Nucleus accumbens (tissue), 56 donors: ENCODE measurements around the gene PHKA2.

Source experiments
- DNase-seq, 56 donors: peaks; one replicate each; lab custom pipeline; 2025; lab: John Stamatoyannopoulos, UW

The PHKA2 gene

DNA sequence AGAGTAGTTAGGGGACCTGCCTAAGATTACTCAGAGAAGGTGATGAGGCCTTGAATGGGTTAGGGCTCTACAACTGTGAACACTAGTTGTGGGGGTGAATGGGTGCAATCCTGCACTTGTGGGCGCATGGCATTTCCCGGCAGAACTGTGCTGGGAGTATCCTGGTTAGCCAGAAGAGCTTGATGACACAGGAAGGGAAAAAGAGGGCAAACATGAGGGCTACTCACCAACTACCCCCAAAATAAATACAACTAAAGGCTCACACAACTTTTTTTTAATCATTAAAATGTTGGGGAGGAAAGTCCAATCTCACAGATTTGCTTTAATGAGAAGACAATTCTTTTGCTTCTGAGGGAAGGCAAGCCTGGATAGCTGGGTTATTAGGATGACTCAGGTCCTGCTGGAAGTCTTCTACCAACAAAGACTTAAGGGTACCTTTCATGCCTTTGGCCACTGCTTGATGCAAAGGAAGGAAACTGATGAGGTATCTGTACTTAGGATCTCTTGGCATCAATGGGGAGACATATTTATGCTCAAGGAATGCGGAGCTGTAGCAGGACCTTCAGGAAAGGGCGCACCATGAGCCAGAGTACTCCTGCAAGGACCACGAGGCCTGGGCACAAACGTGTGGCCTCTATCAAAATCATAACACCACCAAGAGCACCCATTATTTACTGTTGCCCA lies 2.6 kb downstream of the PHKA2 start:
- DNase-seq = no peak

DNA sequence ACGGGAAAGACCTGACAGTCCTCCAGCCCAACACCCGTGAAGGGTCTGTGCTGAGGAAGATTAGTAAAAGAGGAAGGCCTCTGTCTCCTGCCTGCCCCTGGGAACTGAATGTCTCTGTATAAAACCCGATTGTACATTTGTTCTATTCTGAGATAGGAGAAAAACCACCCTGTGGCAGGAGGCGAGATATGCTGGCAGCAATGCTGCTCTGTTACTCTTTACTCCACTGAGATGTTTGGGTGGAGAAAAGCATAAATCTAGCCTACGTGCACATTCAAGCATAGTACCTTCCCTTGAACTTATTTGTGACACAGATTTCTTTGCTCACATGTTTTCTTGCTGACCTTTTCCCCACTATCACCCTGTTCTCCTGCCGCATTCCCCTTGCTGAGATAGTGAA lies 3.7 kb downstream of the PHKA2 start:
- DNase-seq = peak in 3 of 56 donors; percentile 0 to 12 (median 0)

DNA sequence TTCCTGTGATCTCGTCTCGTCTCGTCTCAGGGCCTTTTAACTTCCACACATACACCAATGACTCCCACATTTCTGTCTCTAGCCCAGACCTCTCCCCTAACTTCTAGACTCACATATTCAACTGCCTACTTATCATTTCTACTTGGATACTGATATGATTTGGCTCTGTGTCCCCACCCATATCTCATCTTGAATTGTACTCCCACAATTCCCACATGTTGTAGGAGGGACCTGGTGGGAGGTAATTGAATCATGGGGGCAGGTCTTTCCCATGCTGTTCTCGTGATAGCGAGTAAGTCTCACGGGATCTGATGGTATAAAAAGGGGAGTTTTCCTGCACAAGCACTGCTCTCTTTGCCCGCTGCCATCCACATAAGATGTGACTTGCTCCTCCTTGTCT lies 8.9 kb downstream of the PHKA2 start:
- DNase-seq = no peak

DNA sequence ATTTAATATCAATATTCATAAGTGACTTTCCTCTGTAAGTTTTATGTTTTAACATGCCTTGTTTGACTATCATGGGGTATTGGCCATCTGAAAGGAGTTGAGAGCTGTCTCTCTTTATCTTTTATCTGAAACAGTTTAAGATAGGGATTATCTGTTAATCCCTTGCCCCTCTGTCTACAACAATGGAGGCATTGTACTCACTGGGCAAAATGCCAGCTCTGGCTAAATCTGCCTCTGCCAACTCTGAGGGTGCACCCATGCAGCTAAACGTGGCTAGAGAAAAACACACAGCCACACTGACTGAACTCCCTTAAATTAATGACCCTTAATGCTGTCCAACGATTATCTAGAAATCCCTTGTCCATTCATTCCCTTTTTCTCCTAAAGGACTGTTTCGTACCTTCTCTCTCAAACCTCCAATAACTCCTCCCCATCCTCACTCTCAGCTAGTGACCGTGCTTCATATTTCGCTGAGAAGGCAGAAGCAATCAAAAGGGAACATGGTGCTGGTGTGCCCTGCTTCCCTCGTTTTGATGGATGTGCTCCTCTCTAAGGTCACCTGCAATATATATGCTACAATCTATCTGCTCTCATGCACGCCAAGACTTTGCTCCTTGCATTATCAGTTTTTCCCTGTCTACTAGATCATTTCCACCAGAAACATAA lies 10.3 kb downstream of the PHKA2 start:
- peak in 27 of 56 donors; percentile 0 to 64 (median 8) for DNase-seq

DNA sequence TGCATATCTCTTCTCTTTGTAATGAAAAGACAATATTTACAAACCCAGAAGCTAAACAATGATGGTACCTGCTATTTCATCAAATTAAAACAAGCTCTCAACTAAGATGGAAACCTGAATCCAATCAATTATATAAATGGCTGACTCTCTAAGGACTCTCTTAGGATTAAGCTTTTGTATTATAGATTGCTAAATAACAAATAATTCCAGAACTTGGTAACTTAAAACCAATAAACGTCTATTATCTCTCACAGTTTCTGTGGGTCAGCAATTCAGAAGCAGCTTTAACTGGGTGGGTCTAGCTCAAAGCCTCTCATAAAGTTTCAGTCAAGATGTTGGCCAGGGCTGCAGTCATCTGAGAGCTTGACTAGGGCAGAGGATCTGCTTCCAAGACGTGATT lies 12.4 kb downstream of the PHKA2 start:
- DNase-seq = no peak

DNA sequence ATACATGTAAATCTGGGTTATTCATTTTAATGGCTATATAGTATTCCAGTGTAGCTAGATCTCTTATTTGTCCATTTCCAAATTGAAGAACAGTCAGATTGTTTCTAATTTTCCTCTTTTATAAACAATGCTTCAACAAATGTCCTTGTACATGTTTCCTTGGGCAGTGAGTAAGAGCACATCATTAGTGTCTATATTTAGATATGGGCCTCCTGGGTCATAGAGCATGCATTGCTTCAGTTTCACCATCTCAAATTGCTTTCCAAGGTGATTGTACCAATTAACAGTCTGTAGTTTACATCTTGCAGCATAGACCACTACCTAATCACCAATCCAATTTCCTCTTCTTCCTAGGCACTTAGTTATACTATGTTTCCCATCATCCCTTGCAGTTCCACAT lies 13.4 kb downstream of the PHKA2 start:
- no peak for DNase-seq

DNA sequence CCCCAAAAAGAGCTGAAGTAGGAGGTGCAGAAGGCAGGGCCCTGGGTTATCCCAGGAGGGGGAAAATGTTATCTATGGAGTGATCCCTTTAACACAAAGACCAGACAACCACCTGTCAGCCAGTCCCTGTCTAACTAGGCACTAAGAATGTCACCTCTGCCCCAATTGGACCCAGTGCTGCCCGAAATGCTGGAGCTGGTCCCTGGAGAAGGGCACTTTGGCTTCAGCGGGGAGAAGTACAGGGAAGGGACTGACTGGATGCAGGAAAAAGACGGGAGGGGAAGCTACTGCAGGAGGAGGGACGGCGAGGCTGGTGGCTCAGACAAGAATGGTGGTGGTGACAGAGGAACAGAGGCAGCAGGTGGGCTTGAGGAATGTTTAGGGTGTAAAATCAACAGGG lies 17.3 kb downstream of the PHKA2 start:
- DNase-seq = no peak

DNA sequence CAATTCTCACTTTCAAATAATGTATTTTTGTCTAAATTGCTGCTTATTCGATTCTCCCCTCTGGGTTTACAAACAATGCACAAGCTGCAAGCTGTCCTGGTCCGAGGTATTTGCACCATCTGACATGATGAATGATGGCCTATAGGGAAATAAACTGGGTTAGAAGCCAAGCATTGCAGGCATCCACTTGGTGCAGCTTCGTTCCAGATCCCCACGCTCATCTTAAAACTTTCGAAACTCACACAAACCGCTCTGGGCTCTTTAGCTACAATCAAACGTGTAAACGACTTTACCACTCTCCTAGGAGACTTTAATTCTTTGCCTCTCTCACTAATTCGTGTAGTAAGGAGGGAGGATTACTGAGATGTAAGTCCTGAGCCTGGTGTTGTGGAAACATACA lies 19.0 kb downstream of the PHKA2 start:
- DNase-seq = no peak

DNA sequence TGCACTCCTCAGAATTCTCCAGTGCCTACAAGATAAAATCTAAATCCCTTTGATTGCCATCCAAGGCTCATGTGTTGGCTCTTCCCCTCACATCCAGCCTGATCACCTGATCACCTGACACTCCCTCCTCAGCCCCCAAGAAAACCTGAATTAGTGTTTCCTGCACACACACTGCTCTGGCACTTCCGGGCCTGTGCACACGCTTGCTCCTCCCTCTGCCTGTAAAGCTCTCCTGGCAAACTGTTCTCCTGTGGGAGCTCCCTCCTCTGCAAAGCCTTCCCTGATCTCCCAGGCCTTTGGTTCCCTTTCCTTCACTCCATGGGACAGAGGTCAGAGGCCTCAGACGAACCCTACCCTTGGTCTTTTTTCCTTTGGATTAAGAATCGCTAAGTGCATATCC lies 19.9 kb downstream of the PHKA2 start:
- DNase-seq = no peak

DNA sequence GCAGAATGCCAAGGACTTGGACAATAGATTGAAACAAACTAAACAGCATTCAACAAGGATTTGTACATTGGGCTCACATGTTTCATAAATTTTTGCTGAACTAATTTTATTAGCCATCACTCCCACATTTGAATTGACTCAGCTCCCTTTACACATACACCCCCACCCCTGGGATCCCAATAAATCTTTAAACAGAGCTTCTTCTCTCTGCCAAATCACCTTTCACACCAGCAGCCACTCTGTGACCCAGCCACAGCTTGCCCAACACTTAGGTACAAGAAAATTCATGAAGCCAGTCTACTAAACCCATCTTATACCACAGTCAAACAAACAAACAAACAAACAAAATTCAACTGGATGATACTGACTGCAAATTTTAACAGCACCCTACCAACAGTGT lies 21.6 kb downstream of the PHKA2 start:
- no peak for DNase-seq

DNA sequence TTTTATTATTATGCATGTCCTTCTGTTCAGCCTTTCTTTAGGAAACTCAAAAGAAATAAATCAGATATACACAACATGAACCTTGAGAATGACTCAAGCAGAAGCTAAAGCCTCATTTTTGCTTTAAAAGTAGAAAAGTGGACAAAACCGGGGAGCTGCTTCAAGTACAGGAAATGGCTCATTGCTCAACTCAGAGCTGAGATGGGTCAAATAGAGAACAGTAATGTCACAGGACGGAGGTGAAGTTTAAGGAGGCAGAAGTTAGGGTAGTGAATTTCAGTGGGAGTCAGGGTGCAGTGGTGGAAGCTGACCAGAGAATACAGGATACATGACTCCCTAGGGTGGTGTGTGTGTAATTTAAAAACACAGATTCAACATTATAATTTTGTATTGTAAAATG lies 22.2 kb downstream of the PHKA2 start:
- DNase-seq = no peak

DNA sequence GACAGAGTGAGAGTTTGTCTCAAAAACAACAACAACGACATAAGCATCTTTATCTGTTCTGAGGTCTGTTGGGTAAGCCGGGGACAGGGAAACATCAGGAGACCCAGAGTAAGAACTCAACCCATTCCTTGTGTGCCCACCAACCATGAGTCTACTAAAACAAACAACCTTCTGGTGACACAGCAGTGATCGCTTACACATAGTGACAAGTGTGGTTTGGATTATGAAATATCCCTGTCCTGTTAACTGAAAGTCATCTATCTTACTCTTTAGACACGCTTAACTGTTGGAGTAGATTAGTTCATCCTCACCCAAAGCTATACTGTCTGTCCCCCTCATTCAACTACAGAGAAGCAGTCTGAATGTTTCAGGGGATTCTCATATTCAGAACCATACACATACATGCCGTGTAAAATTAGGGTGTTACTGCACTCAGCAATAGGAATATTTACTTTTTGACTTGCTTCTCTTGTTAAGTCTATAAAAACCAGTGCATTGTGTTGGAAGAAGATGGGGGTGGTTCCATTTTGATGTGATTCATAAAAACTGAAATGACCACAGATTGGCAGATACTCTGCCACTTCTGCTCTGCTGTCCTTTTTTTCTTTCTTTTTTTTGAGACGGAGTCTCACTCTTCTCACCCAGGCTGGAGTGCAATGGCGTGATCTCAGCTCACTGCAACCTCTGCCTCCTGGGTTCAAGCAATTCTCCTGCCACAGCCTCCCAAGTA lies 27.4 kb downstream of the PHKA2 start:
- DNase-seq = no peak

DNA sequence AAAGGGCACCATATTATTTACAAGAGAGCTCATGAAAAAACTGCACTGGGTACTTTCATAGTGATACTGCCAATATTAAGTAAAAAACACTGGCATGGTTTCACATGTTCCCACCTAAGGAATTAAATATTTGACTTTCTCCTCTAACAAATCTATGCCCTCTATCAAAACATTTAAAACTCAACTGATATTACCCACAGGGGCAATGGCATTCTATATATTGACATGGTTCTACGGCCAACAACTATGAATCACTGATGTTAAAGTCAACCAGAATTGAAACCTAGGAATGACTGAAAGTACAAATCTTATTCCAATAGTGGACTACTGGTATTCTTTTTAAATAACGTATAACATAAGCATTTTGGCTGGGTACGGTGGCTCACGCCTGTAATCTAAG lies 28.2 kb downstream of the PHKA2 start:
- DNase-seq = no peak

DNA sequence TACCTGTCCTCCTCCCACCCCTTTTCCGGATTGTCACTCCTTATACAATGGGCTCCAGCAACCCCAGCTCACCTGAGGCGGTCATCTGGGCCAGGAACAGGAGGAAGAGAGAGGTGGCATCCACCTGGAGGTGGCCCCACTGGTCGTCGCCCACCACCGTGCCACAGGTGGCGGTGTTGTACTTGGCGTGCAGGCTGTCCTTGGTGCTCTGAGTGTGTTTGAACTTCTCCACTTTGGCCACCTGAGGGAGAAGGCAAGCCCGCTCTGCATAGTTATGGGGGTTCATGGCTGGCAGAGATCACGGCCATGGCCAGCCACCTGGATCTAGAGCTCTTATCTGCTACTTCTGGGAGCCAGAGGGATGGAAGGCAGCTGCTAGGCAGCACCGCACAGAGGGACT lies 32.9 kb downstream of the PHKA2 start:
- no peak for DNase-seq

DNA sequence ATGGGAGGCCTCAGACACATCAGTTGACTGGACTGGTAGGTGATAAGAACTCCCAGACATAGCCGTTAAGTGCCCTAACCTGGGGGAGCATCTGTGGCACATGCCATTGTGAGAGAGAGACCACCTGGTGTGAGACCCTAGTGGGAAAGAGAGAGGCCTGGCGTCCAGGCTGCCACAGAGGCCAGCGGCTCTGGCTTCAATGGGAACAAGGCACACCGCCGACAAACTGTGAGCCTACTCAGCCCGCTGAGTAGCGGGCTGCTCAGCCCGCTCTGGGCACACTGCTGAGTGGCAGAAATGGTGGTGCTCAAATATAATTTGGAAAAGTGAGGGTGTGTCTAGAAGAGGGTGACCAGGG lies 34.0 kb downstream of the PHKA2 start:
- DNase-seq = no peak

DNA sequence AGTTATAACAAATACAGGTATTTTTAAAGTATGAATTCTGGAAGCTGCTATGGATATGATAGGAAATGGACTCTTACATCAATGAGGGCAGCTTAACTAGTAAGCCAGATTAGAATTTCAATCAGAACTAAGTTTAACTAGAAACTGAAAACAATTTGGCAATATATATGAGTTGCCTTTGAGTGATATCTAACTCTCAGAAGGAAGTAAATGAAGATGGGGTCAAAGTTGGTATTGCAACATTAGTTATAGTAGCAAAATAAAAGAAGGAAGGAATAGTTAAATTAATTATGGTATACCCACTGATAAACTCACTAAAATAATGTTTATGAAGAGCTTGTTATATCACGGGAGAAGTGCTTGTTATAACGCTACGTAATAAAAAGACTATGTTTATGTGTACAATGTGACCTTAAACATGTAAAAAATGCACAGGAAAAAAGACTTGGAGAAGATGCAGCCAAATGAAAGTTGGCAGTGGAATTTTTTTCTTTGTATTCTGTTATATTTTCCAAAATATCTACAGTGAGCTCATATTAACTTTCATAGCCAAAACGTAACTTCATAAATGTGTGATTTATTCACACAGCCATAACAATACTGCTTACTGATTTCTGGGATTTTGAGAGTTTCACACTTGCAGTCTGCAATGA lies 34.5 kb downstream of the PHKA2 start:
- no peak for DNase-seq

DNA sequence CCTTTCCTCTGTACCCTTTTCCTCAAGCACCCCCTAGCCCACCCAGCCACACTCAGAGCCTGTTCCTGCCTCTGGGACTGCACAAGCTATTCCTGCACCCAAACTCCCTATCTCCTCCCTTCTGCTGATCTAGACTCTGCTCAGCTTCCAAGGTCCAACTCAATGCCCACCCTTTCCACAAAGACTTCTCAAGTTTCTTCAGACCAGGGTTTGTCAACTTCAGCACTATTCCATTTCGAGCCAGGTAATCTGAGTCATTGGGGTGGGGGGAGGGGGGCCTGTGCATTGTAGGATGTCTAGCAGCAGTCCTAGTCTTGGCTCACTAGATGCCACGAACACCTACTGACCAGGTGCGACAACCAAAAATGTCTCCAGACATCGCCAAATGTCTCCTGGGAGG lies 37.3 kb downstream of the PHKA2 start:
- DNase-seq = no peak

DNA sequence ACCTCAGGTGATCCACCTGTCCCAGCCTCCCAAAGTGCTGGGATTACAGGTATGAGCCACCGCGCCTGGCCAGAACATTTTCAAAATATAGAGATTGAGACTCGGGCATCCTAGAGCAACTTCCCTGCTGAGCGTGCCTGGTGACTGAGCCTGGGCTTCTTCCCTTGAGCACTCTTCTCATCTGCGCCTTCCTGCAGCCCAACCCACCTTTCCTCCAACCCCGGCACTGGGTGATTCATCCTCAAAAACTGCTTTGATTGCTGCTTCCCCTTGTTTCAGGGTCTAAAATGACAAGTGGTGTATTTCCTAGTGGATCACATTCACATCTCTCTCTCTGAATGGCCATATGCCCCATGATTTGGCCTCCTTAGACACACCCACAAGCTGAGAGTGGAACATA lies 37.8 kb downstream of the PHKA2 start:
- DNase-seq = peak in 2 of 56 donors; percentile 2 to 3

DNA sequence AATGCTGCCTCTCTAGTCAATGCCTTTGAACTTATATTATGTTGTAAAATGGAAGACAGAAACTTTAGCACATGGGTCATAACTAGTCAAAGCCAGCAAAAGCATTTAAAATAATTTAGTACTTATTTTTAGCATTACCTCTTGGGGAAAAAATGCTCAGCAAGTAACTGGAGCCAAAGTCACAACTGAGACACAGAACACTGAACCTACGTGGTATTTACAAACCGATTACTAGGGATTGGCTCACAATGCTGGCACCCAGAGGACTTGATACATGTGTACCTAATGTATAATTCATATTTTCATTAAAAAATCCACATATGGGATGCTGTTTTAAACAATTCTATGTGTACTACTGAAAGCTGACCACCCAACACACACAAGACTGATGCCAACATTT lies 38.4 kb downstream of the PHKA2 start:
- DNase-seq = no peak

DNA sequence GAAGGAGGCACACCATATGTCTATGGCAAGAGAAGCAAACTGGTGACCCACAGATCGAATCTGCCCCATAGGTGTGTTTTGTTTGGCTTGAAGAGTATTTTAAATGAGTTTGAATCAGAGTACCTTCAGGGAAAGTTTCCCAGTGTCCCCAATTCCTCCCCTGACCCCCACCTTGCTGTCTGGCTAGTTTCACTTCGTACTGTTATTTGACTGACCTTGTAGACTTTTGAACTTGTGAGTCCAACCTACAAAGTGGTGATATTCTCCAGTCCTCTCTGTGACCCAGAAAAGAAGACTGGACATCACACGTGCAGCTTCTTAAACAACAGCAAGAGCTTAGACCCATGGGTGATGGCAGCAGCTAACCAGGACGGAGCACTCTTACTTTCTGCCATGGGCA lies 39.4 kb downstream of the PHKA2 start:
- DNase-seq = no peak

DNA sequence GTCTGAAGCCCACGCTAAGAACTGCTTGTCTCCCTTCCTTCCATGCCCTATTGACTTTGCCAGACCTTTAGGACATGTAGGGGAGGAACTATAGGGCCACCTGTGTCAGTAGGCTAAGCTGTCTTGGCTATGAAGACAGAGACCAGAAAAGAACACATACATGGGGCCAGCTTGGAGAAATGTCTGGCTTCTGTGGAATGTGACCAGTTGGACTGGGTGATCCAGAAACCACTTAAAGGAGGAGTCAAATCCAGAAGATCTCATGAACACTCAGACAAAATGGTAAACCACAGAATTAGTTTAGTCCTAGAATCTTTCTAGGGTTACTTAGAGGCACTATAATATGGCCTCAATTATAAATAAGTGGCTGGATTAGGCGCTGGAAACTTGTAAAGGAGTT lies 42.0 kb downstream of the PHKA2 start:
- DNase-seq = no peak

DNA sequence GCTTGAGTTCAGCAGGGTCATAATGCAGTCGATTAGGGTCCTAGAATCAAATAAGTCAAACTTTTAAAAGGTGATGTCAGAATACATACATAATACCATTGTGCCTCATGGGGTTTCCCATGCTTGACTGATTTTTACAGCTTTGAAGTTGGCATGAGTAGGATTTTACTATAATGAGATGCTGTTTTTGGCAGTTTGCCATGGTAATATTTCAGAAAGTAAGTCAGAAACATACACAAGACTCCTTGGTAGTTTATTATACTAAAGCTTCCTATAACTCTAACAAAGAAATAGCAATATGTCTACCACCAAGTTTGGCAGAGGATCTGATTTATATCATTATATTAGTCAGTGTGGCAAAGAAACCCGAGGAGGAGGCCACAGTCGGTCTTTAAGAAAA lies 45.2 kb downstream of the PHKA2 start:
- no peak for DNase-seq
